ENCODE results near the gene MAS1L.

GRCh38 chr6:29532320-29532951 is 44.7 kb upstream of the MAS1L start:
- TF ChIP-seq CTCF (IDR thresholded peaks at IDR 0.05; ENCODE audit: poor library complexity, severe bottlenecking) = no peak
- no peak for TF ChIP-seq POLR2AphosphoS5 (IDR thresholded peaks at IDR 0.05)
- TF ChIP-seq TAF1 (IDR thresholded peaks at IDR 0.05; ENCODE audit: low read depth) = no peak
- no peak for TF ChIP-seq RAD21 (conservative IDR thresholded peaks at IDR 0.05)
- TF ChIP-seq SMC3 (conservative IDR thresholded peaks at IDR 0.05; ENCODE audit: poor library complexity) = no peak
- no peak for TF ChIP-seq MXI1 (conservative IDR thresholded peaks at IDR 0.05; ENCODE audit: poor library complexity, severe bottlenecking)
- no peak for TF ChIP-seq EZH2 (IDR thresholded peaks at IDR 0.05; ENCODE audit: borderline replicate concordance, insufficient read depth, low read length, poor library complexity, severe bottlenecking)
- no peak for TF ChIP-seq EP300 (conservative IDR thresholded peaks at IDR 0.05; ENCODE audit: poor library complexity, severe bottlenecking)
- TF ChIP-seq, protein P1, sequence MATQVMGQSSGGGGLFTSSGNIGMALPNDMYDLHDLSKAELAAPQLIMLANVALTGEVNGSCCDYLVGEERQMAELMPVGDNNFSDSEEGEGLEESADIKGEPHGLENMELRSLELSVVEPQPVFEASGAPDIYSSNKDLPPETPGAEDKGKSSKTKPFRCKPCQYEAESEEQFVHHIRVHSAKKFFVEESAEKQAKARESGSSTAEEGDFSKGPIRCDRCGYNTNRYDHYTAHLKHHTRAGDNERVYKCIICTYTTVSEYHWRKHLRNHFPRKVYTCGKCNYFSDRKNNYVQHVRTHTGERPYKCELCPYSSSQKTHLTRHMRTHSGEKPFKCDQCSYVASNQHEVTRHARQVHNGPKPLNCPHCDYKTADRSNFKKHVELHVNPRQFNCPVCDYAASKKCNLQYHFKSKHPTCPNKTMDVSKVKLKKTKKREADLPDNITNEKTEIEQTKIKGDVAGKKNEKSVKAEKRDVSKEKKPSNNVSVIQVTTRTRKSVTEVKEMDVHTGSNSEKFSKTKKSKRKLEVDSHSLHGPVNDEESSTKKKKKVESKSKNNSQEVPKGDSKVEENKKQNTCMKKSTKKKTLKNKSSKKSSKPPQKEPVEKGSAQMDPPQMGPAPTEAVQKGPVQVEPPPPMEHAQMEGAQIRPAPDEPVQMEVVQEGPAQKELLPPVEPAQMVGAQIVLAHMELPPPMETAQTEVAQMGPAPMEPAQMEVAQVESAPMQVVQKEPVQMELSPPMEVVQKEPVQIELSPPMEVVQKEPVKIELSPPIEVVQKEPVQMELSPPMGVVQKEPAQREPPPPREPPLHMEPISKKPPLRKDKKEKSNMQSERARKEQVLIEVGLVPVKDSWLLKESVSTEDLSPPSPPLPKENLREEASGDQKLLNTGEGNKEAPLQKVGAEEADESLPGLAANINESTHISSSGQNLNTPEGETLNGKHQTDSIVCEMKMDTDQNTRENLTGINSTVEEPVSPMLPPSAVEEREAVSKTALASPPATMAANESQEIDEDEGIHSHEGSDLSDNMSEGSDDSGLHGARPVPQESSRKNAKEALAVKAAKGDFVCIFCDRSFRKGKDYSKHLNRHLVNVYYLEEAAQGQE (IDR thresholded peaks at IDR 0.05; ENCODE audit: borderline replicate concordance) = no peak

Data from neural cell (in vitro differentiated cells).